Thyroid gland (tissue), 4 donors: ENCODE results near the gene LFNG.

Experiments used
- POLR2A ChIP-seq, 2 donors: fragments of 450-650 bp; IDR thresholded peaks; one replicate each; pipeline ENCODE4 v1.6.1; 2017; ENCODE audit warnings: antibody characterized with exemption in 2 of 2, mild to moderate bottlenecking in 2 of 2, moderate library complexity in 1 of 2
- TF ChIP-seq, protein P1 (sequence below), 6 experiments: fragments of 200-600 bp in 3 of 6; fragments of 450-650 bp in 3 of 6; sonication (generic) in 3 of 6; IDR thresholded peaks; one replicate each; pipeline ENCODE4 v1.5.1; 2016 to 2019; ENCODE audit warnings: antibody characterized with exemption in 6 of 6, mild to moderate bottlenecking in 2 of 6, inconsistent platforms in 1 of 6, moderate library complexity in 1 of 6

DNA sequence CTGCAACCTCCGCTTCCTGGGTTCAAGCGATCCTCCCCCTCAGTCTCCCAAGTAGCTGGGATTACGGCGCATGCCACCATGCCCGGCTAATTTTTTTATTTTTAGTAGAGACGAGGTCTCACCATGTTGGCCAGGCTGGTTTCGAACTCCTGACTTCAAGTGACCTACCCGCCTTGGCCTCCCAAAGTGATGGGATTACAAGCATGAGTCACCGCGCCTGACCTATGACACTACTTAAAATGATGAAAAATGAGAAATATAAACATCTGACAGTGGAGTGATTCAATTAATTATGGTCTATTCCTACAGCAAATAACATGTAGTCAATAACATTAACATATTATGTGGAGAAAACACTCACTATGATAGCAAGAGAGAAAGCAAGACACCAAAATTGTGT is 33.5 kb downstream of the LFNG start:
- TF ChIP-seq, protein P1, sequence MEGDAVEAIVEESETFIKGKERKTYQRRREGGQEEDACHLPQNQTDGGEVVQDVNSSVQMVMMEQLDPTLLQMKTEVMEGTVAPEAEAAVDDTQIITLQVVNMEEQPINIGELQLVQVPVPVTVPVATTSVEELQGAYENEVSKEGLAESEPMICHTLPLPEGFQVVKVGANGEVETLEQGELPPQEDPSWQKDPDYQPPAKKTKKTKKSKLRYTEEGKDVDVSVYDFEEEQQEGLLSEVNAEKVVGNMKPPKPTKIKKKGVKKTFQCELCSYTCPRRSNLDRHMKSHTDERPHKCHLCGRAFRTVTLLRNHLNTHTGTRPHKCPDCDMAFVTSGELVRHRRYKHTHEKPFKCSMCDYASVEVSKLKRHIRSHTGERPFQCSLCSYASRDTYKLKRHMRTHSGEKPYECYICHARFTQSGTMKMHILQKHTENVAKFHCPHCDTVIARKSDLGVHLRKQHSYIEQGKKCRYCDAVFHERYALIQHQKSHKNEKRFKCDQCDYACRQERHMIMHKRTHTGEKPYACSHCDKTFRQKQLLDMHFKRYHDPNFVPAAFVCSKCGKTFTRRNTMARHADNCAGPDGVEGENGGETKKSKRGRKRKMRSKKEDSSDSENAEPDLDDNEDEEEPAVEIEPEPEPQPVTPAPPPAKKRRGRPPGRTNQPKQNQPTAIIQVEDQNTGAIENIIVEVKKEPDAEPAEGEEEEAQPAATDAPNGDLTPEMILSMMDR (IDR thresholded peaks at IDR 0.05) = no peak
- TF ChIP-seq POLR2A (IDR thresholded peaks at IDR 0.05) = no peak
